ENCODE data around the gene SPATA31D3.
"Not testable (repeated sequence)": the region's sequence is repeated elsewhere in the genome, so short reads cannot be mapped to it uniquely, and the experiment has no call there.

The SPATA31D3 gene
- 0 reads per million in 2 donors for total RNA-seq

GRCh38 chr9:81943393-81943792 lies at the start of gene SPATA31D3:
SPATA31D3 (plus strand) TSS chr9:81943500; CDS start chr9:81943586, 86 bp downstream.
- DNase-seq, result not testable (repeated sequence)

- no peak for DNase-seq
Measured at GRCh38 chr9:81893929-81894328, 49.4 kb upstream of the SPATA31D3 start.

GRCh38 chr9:81894891-81895290 lies 48.4 kb upstream of the SPATA31D3 start:
- no peak for DNase-seq

- DNase-seq, result no peak
Measured at GRCh38 chr9:81896070-81896469, 47.2 kb upstream of the SPATA31D3 start.

GRCh38 chr9:81898851-81899250 lies 44.4 kb upstream of the SPATA31D3 start:
- no peak for DNase-seq

GRCh38 chr9:81902196-81902595 lies 41.1 kb upstream of the SPATA31D3 start:
- DNase-seq, result no peak

- DNase-seq, result no peak
Measured at GRCh38 chr9:81902626-81903025, 40.7 kb upstream of the SPATA31D3 start.

- no peak for DNase-seq
Measured at GRCh38 chr9:81906671-81907070, 36.6 kb upstream of the SPATA31D3 start.

GRCh38 chr9:81912135-81912534 lies 31.2 kb upstream of the SPATA31D3 start:
- DNase-seq, result no peak

- no peak for DNase-seq
Measured at GRCh38 chr9:81915801-81916505, 27.3 kb upstream of the SPATA31D3 start.

- not testable (repeated sequence) for DNase-seq
Measured at GRCh38 chr9:81918507-81918906, 24.8 kb upstream of the SPATA31D3 start.

- DNase-seq, result not testable (repeated sequence)
Measured at GRCh38 chr9:81928305-81928704, 15.0 kb upstream of the SPATA31D3 start, which contains the start of gene SPATA31D4. SPATA31D4 (plus strand) TSS chr9:81928428; CDS start chr9:81928514, 86 bp downstream.

GRCh38 chr9:81930147-81930546 lies 13.2 kb upstream of the SPATA31D3 start:
- not testable (repeated sequence) for DNase-seq

GRCh38 chr9:81933547-81933946 lies 9.8 kb upstream of the SPATA31D3 start:
- not testable (repeated sequence) for DNase-seq

- not testable (repeated sequence) for DNase-seq
Measured at GRCh38 chr9:81948650-81949049, 5.3 kb downstream of the SPATA31D3 start.

- no peak for DNase-seq
Measured at GRCh38 chr9:81953096-81953495, 9.8 kb downstream of the SPATA31D3 start.

GRCh38 chr9:81955625-81956024 lies 12.3 kb downstream of the SPATA31D3 start:
- DNase-seq, result no peak

GRCh38 chr9:81964218-81965171 lies 21.2 kb downstream of the SPATA31D3 start:
- no peak for DNase-seq

- DNase-seq, result no peak
Measured at GRCh38 chr9:81968026-81968425, 24.7 kb downstream of the SPATA31D3 start.

- DNase-seq, result no peak
Measured at GRCh38 chr9:81969971-81970370, 26.7 kb downstream of the SPATA31D3 start.

- DNase-seq, result no peak
Measured at GRCh38 chr9:81971727-81972126, 28.4 kb downstream of the SPATA31D3 start.

- DNase-seq, result no peak
Measured at GRCh38 chr9:81974764-81975163, 31.5 kb downstream of the SPATA31D3 start.

GRCh38 chr9:81976351-81976750 lies 33.1 kb downstream of the SPATA31D3 start:
- DNase-seq, result no peak

- no peak for DNase-seq
Measured at GRCh38 chr9:81979196-81979595, 35.9 kb downstream of the SPATA31D3 start.
